GM12874 (cell line): ENCODE results near the gene DNAAF3.

ENCODE experiments used
- TF ChIP-seq, protein P1 (sequence below): IDR thresholded peaks from 2 replicates; pipeline ENCODE4 v1.5.1; 2011; ENCODE audit warnings: low read depth, mild to moderate bottlenecking, control low read depth, low read length, moderate library complexity; ENCODE audit not compliant: insufficient read depth

DNAAF3 gene

DNA sequence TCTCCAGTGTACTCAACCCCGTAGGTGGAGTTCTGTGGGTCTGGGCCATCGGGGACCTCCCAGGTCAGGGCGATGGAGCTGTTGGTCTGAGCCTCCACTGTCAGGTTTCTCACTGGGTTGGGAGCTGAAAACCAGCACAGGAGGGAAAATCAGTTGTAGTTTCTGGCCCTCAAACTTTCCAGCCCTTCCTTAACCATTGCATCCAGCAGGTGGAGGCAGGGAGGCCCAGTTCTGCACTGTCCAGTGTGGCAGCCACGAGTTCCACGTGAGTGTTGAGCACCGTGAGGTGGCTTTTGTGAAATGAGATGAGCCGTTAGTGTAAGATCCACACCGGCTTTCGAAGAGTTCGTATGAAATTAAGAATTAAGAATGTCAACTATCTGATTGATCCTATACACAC lies 35.8 kb upstream of the DNAAF3 start:
- TF ChIP-seq, protein P1, sequence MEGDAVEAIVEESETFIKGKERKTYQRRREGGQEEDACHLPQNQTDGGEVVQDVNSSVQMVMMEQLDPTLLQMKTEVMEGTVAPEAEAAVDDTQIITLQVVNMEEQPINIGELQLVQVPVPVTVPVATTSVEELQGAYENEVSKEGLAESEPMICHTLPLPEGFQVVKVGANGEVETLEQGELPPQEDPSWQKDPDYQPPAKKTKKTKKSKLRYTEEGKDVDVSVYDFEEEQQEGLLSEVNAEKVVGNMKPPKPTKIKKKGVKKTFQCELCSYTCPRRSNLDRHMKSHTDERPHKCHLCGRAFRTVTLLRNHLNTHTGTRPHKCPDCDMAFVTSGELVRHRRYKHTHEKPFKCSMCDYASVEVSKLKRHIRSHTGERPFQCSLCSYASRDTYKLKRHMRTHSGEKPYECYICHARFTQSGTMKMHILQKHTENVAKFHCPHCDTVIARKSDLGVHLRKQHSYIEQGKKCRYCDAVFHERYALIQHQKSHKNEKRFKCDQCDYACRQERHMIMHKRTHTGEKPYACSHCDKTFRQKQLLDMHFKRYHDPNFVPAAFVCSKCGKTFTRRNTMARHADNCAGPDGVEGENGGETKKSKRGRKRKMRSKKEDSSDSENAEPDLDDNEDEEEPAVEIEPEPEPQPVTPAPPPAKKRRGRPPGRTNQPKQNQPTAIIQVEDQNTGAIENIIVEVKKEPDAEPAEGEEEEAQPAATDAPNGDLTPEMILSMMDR, result 0 out of 2 replicates have a peak, but pooled peaks have one; percentile 17

DNA sequence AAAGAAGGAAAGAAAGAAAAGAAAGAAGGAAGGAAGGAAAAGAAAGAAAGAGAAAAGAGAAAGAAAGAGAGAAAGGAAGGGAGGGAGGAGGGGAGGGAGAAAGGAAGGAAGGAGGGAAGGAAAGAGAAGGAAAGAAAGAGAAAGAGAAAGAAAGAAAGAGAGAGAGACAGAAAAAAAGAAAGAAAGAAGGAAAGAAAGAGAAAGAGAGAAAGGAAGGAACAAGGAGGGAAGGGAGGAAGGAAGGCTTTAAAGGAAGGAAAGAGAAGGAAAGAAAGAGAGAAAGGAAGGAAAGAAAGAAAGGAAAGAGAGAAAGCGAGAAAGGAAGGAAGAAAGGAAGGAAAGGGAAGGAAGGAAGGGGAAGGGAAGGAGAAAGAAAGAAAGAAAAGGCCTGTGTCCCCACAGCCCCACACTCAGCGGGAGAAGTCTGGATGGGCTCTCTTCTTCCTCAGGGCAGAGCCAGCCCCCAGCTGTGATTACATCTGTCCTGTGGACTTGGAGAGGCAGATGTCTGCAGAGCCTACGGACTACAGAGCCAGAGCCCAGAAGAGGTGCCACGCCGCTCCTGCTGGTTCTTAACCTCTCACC lies 33.3 kb upstream of the DNAAF3 start:
- TF ChIP-seq, protein P1, result no peak

DNA sequence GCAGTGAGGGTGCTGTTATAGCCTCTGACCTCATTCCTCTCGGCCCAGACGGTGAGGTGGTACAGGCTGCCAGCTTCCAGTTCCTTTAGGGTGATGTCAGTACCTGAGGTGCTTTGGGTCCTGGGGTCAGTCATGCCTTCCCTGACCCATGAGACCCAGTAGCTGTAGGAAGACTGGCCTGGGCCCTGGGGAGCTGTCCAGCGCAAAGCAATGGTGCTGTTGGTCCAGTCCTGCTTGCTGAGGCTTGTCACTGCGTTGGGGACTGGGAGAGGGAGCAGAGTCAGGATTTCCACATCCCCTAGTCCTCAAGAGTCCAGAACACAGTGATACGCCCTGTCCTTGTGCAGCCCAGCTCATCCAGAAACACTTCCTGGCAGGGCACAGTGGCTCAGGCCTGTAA lies 32.2 kb upstream of the DNAAF3 start:
- TF ChIP-seq, protein P1, result no peak

DNA sequence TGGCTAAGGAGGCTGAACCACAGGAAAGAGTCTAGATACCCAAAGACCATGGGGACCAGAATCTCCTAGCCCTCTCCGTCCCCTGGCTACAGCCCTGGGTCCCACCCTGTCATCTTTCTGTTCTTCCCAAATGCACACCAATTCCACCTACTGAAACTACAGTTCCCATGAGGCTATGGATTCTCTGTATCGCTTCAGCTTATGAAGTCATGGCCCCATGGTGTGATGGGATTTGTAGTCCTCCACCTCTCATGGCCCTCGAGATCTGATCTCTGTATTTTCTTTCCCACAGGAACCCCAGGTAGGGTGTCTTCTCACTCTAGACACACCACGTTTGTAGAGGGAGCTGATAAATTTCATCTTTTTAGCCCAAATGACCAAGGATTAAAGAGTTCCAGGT lies 31.1 kb upstream of the DNAAF3 start:
- TF ChIP-seq, protein P1, result no peak

DNA sequence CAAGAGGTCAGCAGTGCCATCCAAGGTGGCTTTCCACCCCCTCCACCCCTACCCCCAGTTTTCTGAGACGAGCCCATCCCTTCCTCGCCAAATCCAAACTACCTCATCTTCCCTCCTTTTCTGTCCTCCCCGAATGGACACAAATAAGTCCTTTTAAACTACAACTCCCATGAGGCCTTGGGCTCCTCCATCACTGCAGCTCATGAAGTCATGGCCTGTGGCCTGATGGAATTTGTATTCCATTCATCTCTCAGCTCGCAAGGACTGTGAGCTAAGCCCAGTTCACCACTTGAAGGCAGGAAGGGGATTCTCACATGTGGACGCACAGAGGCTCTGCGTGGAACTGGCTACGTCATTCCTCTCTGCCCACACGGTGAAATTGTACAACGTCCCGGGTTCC lies 30.4 kb upstream of the DNAAF3 start:
- TF ChIP-seq, protein P1, result no peak

DNA sequence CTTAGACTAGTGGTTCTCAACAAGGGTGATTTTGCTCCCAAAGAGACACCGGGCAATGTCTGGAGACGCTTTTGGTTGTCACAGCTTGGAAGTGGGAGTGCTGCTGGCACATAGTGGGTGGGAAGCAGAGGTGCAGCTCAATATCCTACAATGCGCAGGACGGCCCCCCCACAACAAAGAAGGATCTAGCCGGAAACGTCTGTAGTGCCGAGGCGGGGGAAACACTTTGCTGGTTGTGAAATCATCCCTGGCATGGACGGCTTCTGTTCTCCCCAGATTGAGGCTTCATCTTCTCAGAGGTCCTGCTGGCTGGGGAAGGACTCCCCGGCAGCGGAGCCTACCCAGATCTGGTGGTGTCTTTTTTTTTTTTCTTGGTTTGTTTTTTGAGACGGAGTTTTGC lies 27.1 kb upstream of the DNAAF3 start:
- TF ChIP-seq, protein P1, result no peak

DNA sequence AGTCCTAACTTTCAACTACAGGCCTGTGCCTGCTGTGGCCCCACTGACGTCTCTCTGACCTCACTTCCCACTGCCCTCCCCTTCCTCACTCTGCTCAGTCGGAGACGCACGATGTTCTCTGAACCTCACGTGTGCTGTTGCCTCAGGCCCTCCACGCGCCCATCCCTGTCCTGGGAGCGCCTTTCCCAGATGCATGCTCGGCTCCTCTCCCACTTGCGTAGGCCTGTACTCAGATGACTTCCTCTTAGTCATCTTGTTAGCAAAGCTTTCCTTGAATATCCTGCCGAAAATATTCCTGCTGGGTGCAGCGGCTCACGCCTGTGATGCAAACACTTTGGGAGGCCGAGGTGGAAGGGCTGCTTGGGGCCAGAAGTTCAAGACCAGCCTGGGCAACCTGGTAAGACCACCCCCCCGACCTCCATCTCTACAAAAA lies 23.0 kb upstream of the DNAAF3 start:
- TF ChIP-seq, protein P1, result no peak
